H9 (cell line): ENCODE data around the gene FUZ. TPM values are rescaled to one million over a fixed set of nuclear protein-coding genes. Genes with fewer than 3 reads are reported as not detected.

Experiments used
- DNase-seq: peaks from one replicate; pipeline ENCODE4 v3.0.0-alpha.2; 2017
- H2AFZ ChIP-seq: one replicate; pipeline ENCODE4 v1.6.1; 2013; ENCODE audit warnings: mild to moderate bottlenecking, low read length, control low read depth, moderate library complexity
- H2AK5ac ChIP-seq: 2 replicates; pipeline ENCODE4 v1.6.1; 2013; ENCODE audit warnings: low read length, control low read depth, mixed read lengths; ENCODE audit not compliant: insufficient read length
- H2BK120ac ChIP-seq: one replicate; pipeline ENCODE4 v1.6.1; 2013; ENCODE audit warnings: low read depth, mild to moderate bottlenecking, low read length, control low read depth, inconsistent platforms; ENCODE audit not compliant: poor library complexity, severe bottlenecking
- H2BK12ac ChIP-seq: 2 replicates; pipeline ENCODE4 v1.6.1; 2013; ENCODE audit warnings: low read length, control low read depth, mixed read lengths, low read depth; ENCODE audit not compliant: insufficient read length
- H2BK15ac ChIP-seq: 2 replicates; pipeline ENCODE4 v1.6.1; 2013; ENCODE audit warnings: low read depth, low read length, control low read depth
- H2BK20ac ChIP-seq: one replicate; pipeline ENCODE4 v1.6.1; 2013; ENCODE audit warnings: low read depth, mild to moderate bottlenecking, low read length, control low read depth, inconsistent platforms; ENCODE audit not compliant: poor library complexity, severe bottlenecking
- H2BK5ac ChIP-seq: 2 replicates; pipeline ENCODE4 v1.6.1; 2013; ENCODE audit warnings: low read length, control low read depth, mixed read lengths; ENCODE audit not compliant: insufficient read length
- H3K14ac ChIP-seq: 2 replicates; pipeline ENCODE4 v1.6.1; 2013; ENCODE audit warnings: low read length, control low read depth; ENCODE audit not compliant: insufficient read depth
- H3K18ac ChIP-seq: 2 replicates; pipeline ENCODE4 v1.6.1; 2013; ENCODE audit warnings: low read depth, mild to moderate bottlenecking, mixed read lengths, low read length, control low read depth; ENCODE audit not compliant: insufficient read length
- H3K23ac ChIP-seq: 2 replicates; pipeline ENCODE4 v1.6.1; 2013; ENCODE audit warnings: low read length, control low read depth, mixed read lengths, low read depth; ENCODE audit not compliant: insufficient read length
- H3K23me2 ChIP-seq: 2 replicates; pipeline ENCODE4 v1.6.1; 2013; ENCODE audit warnings: low read depth, mild to moderate bottlenecking, mixed read lengths, low read length, control low read depth; ENCODE audit not compliant: insufficient read length, poor library complexity, severe bottlenecking
- H3K27ac ChIP-seq: 2 replicates; pipeline ENCODE4 v1.5.1; 2013; ENCODE audit warnings: low read length, control low read depth, mixed read lengths, low read depth; ENCODE audit not compliant: insufficient read length
- H3K27me3 ChIP-seq: 2 replicates; pipeline ENCODE4 v1.6.1; 2013; ENCODE audit warnings: low read length, control low read depth, inconsistent platforms; ENCODE audit not compliant: insufficient read depth
- H3K4ac ChIP-seq: 2 replicates; pipeline ENCODE4 v1.6.1; 2013; ENCODE audit warnings: low read depth, mild to moderate bottlenecking, control low read depth, inconsistent platforms, low read length, moderate library complexity
- H3K4me1 ChIP-seq: 2 replicates; pipeline ENCODE4 v1.6.1; 2013; ENCODE audit warnings: low read length, control low read depth, inconsistent platforms; ENCODE audit not compliant: insufficient read depth
- H3K4me2 ChIP-seq: 2 replicates; pipeline ENCODE4 v1.6.1; 2013; ENCODE audit warnings: low read length, control low read depth, mixed read lengths; ENCODE audit not compliant: insufficient read length, insufficient read depth
- H3K56ac ChIP-seq: 2 replicates; pipeline ENCODE4 v1.6.1; 2013; ENCODE audit warnings: low read depth, mild to moderate bottlenecking, mixed read lengths, low read length, control low read depth; ENCODE audit not compliant: insufficient read length
- H3K79me1 ChIP-seq: 2 replicates; pipeline ENCODE4 v1.6.1; 2013; ENCODE audit warnings: low read depth, mild to moderate bottlenecking, moderate library complexity, low read length, control low read depth, inconsistent platforms; ENCODE audit not compliant: insufficient read depth, poor library complexity, severe bottlenecking
- H3K79me2 ChIP-seq: 2 replicates; pipeline ENCODE4 v1.6.1; 2013; ENCODE audit warnings: low read length, control low read depth, inconsistent platforms; ENCODE audit not compliant: insufficient read depth
- H3K9ac ChIP-seq: 2 replicates; pipeline ENCODE4 v1.6.1; 2013; ENCODE audit warnings: low read length, control low read depth, mixed read lengths; ENCODE audit not compliant: insufficient read length; ENCODE audit errors: extremely low read depth
- H3K9me3 ChIP-seq: one replicate; pipeline ENCODE4 v1.6.1; 2013; ENCODE audit warnings: low read depth, low read length, inconsistent platforms; ENCODE audit not compliant: control insufficient read depth
- H3T11ph ChIP-seq: one replicate; pipeline ENCODE4 v1.6.1; 2013; ENCODE audit warnings: mild to moderate bottlenecking, low read length, control low read depth, inconsistent platforms
- H4K20me1 ChIP-seq: one replicate; pipeline ENCODE4 v1.6.1; 2013; ENCODE audit not compliant: control insufficient read depth, insufficient read length, insufficient read depth
- H4K5ac ChIP-seq: 2 replicates; pipeline ENCODE4 v1.6.1; 2013; ENCODE audit warnings: low read depth, mild to moderate bottlenecking, mixed read lengths, low read length, control low read depth; ENCODE audit not compliant: insufficient read length
- H4K8ac ChIP-seq: replicated peaks from 2 replicates; pipeline ENCODE4 v1.6.1; 2013; ENCODE audit warnings: low read length, control low read depth, mixed read lengths, low read depth; ENCODE audit not compliant: insufficient read length
- H4K91ac ChIP-seq: 2 replicates; pipeline ENCODE4 v1.6.1; 2013; ENCODE audit warnings: low read depth, mild to moderate bottlenecking, moderate library complexity, mixed read lengths, low read length, control low read depth; ENCODE audit not compliant: insufficient read length
- H3K27ac Mint-ChIP-seq, 3 experiments: 2 replicates in 2 of 3; 3 replicates in 1 of 3; pipeline ENCODE4 v1.8.0; 2020 to 2021; ENCODE audit warnings: mixed read lengths in 3 of 3, mild to moderate bottlenecking in 1 of 3, moderate library complexity in 1 of 3
- H3K27me3 Mint-ChIP-seq: 2 replicates; pipeline ENCODE4 v1.8.0; 2021; ENCODE audit warnings: low read depth, mild to moderate bottlenecking, moderate library complexity, mixed read lengths
- H3K36me3 Mint-ChIP-seq, 3 experiments: 2 replicates in 2 of 3; 3 replicates in 1 of 3; pipeline ENCODE4 v1.8.0; 2020 to 2021; ENCODE audit warnings: low read depth in 3 of 3, mixed read lengths in 3 of 3; ENCODE audit not compliant: insufficient read depth in 1 of 3
- H3K4me1 Mint-ChIP-seq, 2 experiments: 2 replicates each; pipeline ENCODE4 v1.8.0; 2020; ENCODE audit warnings: mixed read lengths in 2 of 2
- H3K4me3 Mint-ChIP-seq, 2 experiments: 2 replicates in 1 of 2; 3 replicates in 1 of 2; pipeline ENCODE4 v1.8.0; 2020 to 2021; ENCODE audit warnings: mild to moderate bottlenecking in 2 of 2, mixed read lengths in 2 of 2, moderate library complexity in 1 of 2
- H3K9me3 Mint-ChIP-seq, 2 experiments: 2 replicates in 1 of 2; 3 replicates in 1 of 2; pipeline ENCODE4 v1.8.0; 2020; ENCODE audit warnings: mild to moderate bottlenecking in 2 of 2, mixed read lengths in 2 of 2, moderate library complexity in 1 of 2
- CTCF ChIP-seq: fragments of 200-600 bp; sonication (generic); conservative IDR thresholded peaks from 3 replicates; pipeline ENCODE4 v1.8.0; 2021; ENCODE audit warnings: antibody characterized with exemption, mild to moderate bottlenecking
- WGBS: extraction: QIAGEN DNeasy Blood & Tissue Kit; methylation state at CpG from one replicate; pipeline ENCODE4 v1.1.7; 2013; ENCODE audit warnings: missing lambda C conversion rate, low lambda C conversion rate, mixed read lengths; ENCODE audit not compliant: insufficient read length; ENCODE audit errors: extremely low coverage; 5-methylcytosine and 5-hydroxymethylcytosine counted together
- total RNA-seq: library from RNA; stranded (reverse); gene quantifications from 2 replicates; pipeline ENCODE4 v1.2.1, GENCODE V29; 2021

The FUZ gene
- total RNA-seq, 1 experiment from 2014 or later: 25.1 TPM

- H4K20me1 ChIP-seq: no peaks in the 10 kb centered on the region
- no peaks in the 10 kb centered on the region for H3K9me3 ChIP-seq
- Mint-ChIP-seq H3K4me3 (no peak overlapping the region; a peak in 1 of 5 replicates), H3K27ac (peak overlapping the region in 1 of 3 experiments; percentile 78; a peak in 1 of 7 replicates), H3K27me3 (peaks cover 7% of the 10 kb centered on the region), H3K36me3 (peaks cover 22 to 40% (median 39%) of the 10 kb centered on the region in 3 experiments; a peak in 6 of 7 replicates), H3K4me1 (peaks cover 14 to 36% of the 10 kb centered on the region in 2 experiments), H3K9me3 (no peaks in the 10 kb centered on the region; a peak in 2 of 5 replicates)
- no peak overlapping the region for H3K23ac ChIP-seq
- no peaks in the 10 kb centered on the region for H3K79me1 ChIP-seq
- H3K4me1 ChIP-seq: no peaks in the 10 kb centered on the region; the same call in 1 of the 2 replicates
- no peaks in the 10 kb centered on the region for H3K27me3 ChIP-seq
- no peak overlapping the region for H3K18ac ChIP-seq
- no peak overlapping the region for H3K56ac ChIP-seq
- TF ChIP-seq CTCF: no peak
- H2BK120ac ChIP-seq: no peak overlapping the region
- no peak for DNase-seq
- no peak overlapping the region for H3K4ac ChIP-seq
- H3K23me2 ChIP-seq: peaks cover 8% of the 10 kb centered on the region
- no peak overlapping the region for H2BK5ac ChIP-seq
- H2BK20ac ChIP-seq: no peak overlapping the region
- no peak overlapping the region for H2BK15ac ChIP-seq
- H3T11ph ChIP-seq: no peak overlapping the region
- no peak overlapping the region for H3K14ac ChIP-seq
- H4K91ac ChIP-seq: no peak overlapping the region
- H3K4me2 ChIP-seq: no peak overlapping the region
- no CpG with 5 or more reads among the region's 8 CpGs for WGBS
- H3K79me2 ChIP-seq: no peaks in the 10 kb centered on the region
- H2AFZ ChIP-seq: no peak overlapping the region
- H4K5ac ChIP-seq: no peak overlapping the region
- no peak overlapping the region for H4K8ac ChIP-seq
- no peak overlapping the region for H3K9ac ChIP-seq
- H3K27ac ChIP-seq: no peak overlapping the region
- no peak overlapping the region for H2AK5ac ChIP-seq
- H2BK12ac ChIP-seq: no peak overlapping the region
Observed at GRCh38 chr19:49806620-49806959, 6.5 kb downstream of the FUZ start.
